DMS79 treated with DMSO at 0.1 percent for 48 hours (cell line): ENCODE results near the gene TBL1X.
A peak's percentile ranks its signal among the peaks of the same experiment; 100 is the strongest.

Experiments used
- DNase-seq: peaks from one replicate; lab custom pipeline; 2025; lab: John Stamatoyannopoulos, UW

Gene TBL1X

DNA sequence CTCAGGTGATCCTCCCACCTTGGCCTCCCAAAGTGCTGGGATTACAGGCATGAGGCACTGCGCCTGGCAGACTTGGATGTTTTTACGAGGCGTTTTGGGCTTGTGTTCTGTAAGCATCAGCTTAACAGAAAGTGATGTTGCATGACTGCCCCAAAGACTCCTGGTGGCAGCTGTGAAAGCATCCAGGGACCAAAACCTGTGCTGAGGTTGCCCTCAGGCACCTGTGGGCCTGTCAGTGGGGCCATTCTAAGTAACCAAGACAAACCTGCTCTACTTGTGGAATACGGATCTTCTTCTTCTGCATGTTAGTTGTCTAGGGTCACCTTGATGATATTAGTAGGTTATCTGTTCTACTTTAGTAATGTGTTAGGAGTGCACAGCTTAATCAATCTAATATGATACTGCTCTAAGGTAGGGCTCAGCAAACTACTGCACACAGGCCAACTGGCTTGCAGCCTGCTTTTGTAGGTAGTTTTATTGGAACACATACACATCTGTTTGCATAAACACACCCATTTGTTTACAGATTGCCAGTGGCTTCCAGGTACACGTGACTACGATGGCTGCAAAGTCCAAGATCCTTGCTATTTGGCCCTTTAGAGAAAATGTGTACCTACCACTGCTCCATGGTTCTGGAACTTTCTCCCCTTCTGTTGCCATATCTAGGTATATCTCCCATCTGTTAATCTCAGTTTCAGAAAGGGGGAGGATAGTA lies 164.1 kb downstream of the TBL1X start:
- no peak for DNase-seq

DNA sequence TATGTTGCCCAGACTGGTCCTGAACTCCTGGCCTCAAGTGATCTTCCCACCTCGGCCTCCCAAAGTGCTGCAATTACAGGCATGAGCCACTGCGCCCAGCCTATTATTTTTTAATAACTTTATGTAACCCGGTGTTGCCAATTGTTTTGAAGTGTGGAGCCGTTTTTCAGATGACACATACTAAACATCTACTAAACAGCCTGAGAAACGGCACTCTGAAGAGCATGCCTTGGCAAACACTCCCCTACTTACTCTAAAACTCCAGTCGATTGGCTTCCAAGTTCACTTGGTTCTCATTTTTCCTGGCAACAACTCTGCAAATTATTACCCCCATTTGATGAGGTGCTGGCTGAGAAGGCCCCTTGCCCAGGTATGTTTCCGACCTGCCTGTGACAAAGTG lies 169.7 kb downstream of the TBL1X start:
- DNase-seq: no peak

DNA sequence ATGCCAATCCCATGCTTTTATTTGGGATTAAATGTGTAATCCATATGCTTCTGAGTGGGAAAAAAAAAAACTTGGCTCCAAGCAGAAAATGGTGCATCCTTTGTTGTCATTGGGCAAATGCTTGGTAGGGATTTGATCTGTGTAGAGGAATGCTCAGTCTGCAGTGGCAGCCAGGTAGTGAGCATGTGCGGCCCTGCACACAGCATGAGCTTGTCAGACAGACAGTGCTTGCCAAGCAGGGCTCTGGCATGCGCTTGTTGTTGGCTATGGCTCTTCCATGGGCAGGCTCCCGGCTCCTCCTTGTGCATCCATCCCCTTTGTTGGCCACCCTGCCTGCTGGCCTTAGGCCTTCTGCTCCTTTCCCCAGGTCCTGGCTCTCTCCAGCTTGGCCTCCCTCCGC lies 170.5 kb downstream of the TBL1X start:
- DNase-seq: no peak

DNA sequence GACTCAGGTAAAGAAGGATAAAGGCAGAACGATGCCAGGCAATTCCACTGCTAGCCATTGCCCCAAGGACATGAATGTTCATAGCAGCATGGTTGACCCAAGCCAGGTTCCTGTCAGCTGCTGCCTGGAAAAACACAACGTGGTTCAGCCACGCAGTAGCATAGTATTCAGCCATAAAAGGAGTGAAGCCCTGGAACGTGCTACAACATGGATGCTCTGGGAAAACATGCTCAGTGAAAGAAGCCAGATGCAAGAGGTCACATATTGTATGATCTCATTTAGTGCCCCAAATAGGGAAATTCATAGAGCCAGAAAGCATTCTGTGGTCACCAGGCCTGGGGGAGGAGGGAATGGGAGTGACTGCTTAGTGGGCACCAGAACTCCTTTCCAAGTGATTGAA lies 170.9 kb downstream of the TBL1X start:
- DNase-seq: no peak

DNA sequence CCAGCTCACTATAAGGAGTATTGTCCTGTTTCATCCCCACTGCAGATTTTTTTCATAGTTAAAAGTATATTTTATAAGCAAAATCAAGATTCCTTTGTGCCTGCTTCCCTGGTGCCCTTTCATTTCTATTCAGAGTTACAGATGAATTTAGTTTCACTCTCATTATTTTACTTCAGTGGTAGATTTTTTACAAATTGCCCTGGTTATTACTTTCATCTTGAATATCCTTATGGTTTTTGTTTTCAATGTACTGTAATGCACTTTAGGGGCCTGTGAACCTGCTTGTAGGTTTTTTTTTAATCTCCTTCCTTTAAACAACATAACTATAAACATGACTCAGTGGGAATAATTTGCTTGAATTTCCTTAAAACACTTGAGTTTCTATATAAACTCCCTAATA lies 174.0 kb downstream of the TBL1X start:
- DNase-seq: no peak

DNA sequence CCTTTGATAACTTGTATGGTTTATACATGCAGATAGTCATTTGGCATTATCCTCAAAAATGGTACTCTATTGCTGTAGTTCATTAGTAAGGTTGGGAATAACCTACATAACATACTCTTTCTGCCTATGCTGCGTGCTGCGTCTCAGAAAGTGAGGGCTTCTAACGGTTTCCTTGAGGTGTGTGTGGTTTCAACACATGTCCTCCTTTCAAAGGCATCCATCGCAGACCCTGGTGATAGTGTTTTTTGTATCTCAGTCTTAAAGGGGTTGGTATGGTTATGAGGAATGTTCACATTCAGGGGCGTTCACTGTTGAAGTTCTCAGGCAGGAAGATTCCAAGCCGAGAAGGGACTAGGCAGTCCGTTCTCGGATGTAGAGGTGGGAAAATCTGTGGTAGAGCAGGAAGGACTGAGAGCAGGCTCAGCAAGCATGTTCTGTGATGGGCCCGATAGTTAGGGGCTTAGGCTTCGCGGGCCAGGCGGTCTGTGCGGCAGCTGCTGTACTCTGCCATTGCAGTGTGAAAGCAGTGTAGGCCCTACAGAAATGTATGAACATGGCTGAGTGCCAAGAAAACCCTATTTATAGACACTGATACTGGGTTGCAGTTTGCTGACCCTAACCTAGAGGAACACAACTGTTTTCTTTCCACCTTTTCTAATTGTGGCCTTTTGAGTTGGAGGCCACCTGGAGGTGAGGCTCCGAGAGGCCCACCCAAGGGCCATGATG lies 177.6 kb downstream of the TBL1X start:
- no peak for DNase-seq

DNA sequence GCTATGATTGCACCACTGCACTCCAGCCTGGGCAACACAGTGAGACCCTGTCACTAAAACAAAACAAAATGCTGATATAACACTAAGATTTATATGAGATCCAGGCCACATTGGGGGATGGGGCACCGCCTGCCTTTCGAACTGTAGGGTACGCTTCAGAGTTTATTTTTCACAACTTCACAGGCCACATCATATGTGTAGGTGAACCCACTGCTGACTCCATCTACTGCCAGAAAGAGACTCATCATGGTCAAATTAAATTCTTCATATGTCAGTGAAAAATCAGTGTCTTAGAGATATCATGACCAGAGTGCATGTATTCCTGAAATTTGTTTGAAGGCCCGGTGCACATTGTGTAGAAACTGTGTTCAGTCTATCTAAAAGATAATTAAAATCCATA lies 178.9 kb downstream of the TBL1X start:
- DNase-seq: no peak

DNA sequence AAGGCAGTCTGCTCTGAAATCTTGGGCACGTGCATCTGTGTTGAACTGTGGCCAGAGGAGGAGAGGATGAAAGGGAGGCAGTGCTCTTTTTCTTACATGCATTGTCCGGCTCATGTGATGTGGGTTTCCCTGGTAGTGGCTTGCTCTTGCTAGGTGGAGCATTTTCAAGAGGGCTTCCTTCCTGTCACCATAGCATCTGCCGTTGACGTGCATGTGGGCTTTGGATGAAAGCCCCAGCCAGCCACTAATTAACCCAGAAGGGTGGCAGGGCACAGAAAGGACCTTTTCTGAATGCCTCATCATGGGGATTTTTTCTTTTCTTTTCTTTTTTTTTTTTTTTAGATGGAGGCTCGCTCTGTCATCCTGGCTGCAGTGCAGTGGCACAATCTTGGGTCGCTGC lies 179.5 kb downstream of the TBL1X start:
- DNase-seq: peak; percentile 21

DNA sequence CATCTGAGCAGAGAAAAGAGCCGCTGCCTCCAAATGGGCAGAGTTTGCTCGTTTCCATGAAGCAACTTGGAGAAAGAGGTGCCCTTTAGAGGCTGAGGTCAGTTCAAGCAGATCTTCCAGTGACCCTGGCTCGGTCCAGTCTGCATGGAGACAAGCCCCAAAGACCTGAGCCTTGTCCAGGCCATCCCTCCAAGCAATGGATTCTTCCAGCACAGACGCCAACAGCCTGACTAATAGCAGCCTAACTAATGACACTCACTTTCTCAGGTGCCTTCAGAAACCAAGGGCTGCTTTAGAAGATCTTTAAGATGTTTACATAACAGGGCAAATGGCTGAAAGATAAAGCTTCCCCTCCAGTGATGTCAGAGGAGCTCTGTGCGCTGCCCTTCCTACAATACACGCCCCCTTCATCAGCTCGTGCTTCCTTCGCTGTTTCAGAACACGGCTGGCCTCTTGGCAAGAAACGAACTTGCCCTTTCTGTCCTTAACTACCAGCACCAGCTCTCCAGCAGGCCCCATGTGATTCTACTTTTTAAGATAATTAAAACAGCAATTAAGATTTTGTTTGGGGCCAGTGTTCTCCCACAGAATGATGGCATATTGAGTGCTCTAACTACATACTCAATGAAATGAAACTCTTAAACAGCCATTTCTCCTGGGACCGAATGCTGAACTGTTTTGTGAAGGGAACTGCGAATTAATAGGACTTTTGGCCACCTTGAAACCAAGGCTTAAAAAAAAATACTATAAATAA lies 181.8 kb downstream of the TBL1X start:
- peak; percentile 39 for DNase-seq

DNA sequence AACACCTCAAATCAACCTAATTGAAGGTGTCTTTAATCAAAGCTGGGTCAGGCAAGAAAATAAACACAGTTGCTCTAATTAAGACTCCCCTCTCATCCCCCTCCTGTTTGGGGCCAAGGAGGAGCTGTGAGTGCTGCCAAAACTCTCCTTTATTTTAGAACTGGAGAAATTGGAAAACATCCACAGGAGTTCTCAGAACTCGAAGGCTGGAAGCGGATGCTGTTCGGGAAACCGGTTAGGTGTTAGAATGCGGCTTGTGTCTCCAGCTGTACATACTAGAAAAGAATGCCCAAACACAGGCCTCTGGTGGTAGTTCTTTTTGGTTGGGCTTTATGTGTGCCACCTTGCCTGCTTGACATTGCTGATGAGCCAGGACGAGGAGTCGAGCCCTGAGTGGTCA lies 182.6 kb downstream of the TBL1X start:
- no peak for DNase-seq

DNA sequence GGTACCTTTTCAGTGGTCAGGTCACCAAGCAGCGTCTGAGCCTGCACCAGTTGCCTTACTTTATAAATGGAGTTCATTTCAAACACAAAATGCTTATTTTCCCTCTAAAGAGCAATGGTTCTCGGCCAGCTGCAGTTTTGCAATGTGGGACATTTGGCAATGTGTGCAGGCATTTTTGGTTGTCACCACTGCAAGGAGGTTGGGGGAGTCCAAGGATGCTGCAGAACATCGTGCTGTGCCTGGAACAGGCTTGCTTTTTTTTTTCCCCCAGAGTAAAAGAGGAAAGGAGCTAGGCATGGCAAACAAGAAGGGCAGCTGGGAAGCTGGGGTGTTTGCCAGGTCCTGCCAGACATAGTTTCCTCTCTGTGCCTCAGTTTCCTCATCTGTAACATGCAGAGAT lies 185.2 kb downstream of the TBL1X start:
- no peak for DNase-seq

DNA sequence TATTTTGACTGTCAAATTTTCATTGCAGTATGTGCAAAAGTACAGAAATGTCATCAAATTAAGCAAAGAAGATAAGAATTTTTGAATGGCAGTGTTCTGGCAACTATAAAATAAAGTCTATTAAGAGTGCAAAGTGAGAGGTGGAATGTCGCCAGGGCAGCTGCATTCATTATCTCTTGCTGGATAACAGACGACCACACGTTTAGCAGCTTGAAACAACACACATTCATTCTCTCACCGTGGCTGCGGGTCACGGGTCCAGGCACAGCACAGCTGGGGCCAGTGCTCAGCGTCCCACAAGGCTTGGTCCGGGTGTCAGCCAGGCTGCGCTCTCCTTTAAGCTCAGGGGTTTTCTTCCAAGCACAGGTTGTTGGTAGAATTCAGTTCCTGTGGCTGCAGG lies 186.9 kb downstream of the TBL1X start:
- no peak for DNase-seq

DNA sequence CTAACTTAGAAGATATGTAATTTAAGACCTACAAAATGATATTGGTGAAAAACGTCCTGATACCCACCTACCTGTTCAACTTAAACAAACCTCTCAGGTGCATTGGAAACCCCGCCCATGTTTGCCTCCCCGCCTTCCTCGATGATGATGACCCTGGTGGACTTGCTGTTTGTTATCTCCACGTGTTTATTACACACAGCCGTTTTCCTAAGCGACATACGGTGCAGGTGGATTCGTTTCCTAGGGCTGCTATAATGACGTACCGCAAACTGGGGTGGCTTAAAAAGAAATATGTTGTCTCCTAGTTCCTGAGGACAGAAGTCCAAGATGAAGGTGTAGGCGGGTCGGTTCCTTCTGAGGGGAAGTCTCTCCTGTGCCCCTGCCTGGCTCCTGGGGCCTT lies 190.1 kb downstream of the TBL1X start:
- DNase-seq: no peak

DNA sequence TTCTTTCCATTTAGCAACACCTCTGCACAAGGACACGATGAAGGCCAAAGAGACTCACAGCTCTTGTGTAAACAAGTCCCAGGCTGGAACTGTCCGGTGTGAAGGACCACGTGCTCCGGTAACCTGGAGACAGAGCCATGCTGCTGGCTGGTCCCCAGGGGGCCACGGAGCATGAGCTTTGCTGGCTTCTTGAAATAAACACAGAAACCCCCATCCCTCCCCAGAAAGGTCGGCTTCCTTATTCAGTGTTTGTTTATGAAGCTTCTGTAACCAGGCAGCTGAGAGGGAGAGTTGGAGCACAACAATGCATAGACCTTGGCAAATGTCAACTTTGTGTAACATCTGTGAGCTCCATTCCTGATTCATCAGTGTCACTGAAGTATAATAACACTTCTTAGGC lies 191.4 kb downstream of the TBL1X start:
- DNase-seq: peak; percentile 4

DNA sequence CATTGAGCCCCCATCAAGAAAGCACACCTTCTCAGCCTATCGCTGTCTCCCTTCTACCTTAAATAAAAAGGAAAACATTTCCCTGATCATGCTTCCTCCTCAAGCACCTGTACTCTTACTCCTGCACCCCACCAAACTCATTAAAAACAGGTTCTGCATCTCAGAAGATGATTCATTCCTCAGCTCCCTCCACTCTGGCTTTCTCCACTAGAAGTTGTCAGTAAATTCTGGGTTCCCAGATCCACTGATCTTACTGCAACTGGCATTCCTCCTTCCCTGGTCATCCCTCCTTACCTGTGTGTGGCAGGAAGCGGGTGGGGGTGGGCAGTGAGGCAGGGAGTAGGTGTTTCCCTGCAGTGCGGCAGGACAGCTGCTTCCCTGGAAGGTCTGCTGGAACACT lies 192.0 kb downstream of the TBL1X start:
- DNase-seq: no peak

DNA sequence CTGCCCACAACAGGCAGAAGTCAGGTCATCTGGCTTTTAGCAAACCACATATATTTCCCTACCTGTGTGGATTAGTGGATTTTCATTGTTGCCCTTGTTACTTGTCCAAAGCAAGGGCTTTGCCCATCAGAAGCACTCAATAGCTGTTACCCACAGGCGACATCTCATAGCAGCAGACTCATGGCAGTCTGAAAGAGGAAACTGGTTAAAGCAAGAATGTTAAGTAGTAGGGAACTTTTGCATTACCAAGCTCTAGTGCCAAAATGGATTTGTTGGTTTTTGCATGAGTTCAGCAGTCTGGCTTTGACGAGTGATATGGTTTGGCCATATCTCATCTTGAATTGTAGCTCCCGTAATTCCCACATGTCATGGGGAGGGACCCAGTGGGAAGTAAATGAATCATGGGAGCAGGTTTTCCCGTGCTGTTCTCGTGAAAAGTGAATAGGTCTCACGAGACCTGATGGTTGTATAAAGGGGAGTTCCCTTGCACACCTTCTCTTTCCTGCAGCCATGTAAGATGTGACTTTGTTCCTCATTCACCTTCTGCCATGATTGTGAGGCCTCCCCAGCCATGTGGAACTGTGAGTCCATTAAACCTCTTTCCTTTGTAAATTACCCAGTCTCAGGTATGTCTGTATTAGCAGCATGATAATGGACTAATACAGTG lies 192.9 kb downstream of the TBL1X start:
- DNase-seq: no peak

DNA sequence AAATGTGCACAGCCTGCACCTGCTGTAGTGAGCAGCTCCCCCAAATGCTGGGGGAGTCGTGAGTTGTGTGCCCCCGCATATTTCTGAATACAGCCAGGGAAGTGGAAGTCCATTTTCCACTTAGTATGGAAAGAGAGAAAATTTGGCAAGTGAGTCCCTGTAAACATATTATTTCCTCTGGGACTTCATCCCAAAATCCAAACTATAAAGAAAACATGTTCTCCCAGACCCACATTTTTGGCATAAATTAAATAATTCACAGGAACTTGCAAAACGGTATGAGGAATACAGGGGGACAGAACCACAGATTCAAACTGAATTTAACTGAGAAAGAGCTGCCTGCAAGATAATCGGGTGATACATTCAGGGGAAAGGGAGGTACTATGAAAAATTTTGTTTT lies 193.6 kb downstream of the TBL1X start:
- no peak for DNase-seq

DNA sequence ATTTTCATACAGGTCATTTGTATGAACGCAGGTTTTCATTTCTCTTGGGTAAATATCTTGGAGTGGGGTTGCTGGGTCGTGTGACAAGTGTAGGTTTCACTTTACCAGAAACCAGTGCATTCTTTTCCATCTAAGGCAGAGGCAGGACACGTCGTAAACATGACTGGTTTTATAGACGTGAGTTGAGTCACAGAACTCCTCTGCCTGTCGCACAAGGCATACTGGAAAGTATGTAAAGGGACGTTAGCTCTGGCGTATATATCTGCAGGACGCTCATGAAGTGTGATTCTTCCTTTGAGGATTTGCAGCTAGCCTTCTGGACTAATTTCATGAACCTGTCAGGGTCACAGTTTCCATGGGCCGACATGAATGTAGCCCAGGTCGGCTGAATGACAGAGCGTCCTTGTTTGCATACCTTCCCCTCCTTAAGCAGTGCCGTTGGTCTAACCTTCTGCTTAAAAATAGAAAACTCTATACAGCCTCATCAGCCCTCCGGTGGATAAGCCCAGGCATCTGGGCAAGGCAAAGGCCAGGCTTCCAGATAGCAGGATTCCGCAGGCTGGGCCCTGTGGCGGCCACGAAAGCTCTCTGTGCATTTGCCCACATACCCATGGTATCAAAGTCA lies 194.8 kb downstream of the TBL1X start:
- no peak for DNase-seq

DNA sequence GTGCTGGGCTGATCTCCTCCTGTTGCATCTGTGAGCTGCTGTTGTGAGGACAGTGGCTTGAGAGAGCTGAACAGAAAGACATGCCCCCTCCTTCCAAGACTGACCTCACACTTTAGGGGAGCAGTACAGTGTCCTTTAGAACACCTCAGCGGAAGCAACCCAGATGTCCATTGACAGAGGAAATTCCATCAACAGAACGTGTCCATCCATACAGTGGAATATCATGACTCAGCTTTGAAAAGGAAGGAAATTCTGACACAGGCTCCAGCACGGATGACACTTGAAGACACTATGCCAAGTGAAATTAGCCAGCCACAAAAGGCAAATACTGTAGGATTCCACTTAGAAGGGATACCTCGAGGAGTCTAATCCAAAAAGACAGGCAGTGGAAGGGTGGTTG lies 197.3 kb downstream of the TBL1X start:
- DNase-seq: no peak

DNA sequence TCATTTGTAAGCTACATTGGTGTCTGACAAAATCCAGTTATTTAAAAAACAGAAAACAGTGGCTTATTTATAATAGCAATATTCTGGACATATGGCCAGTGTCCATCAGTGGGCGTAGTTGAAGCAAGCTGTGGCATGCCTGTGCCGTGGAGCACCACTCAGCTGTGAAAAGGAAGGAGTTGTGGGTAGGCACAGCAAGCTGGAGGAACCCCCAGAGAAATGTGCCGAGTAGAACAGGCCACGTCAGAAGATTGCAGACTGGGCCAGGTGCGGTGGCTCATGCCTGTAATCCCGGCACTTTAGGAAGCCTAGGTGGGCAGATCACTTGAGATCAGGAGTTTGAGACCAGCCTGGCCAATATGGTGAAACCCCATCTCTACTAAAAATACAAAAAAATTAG lies 198.4 kb downstream of the TBL1X start:
- no peak for DNase-seq

DNA sequence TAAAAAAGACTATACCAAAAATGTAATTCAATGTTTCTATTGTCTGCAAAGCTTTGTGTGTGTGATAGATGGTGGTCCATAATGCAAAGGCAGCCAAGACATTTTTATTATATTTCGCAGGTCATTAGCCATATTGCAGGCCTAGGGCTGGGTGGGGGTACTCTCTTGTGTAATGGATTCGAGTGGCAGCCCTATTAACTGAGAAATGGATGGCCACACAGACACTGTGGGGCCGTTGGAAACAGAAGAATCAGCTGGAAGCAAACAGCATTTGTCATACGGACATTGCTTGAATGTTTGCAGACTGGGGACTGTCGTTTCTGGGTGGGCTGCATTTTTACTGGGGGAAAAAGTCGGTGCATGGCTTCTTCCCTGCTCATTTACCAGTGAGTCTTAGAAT lies 199.4 kb downstream of the TBL1X start:
- no peak for DNase-seq

DNA sequence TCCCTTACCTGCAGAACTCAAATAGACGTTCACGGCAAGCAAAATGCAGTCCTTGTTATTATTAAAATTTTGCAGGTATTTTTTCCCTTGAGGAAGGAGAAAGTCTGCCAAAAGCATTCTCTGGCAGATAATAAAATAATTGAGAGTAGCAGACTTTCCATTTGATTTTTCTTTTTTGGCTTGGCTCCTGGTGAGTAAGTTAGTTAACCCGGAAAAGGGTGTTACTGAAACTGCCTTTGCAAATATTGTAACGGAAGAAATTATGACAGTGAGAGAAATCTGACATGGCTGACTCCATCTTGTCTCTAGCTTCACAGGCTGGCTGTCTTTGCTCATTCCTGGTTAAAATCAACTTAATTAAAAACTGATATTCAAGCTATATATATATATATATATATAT lies 200.3 kb downstream of the TBL1X start:
- DNase-seq: no peak
